Activated CD8-positive, alpha-beta memory T cell treated with anti-CD3 and anti-CD28 coated beads for 4 hours (primary cell): Measurements from ENCODE around the gene LINGO3.
A peak's percentile ranks its signal among the peaks of the same experiment; 100 is the strongest.
"Not testable (repeated sequence)": the region's sequence is repeated elsewhere in the genome, so short reads cannot be mapped to it uniquely, and the experiment has no call there.

Experiments used
- DNase-seq, 2 donors: peaks; one replicate each; pipeline ENCODE4 v3.0.0-alpha.2; 2020; ENCODE audit warnings: low read depth in 2 of 2

Gene LINGO3

GRCh38 chr19:2282062-2282861 is 25.7 kb downstream of the LINGO3 start, which contains the start of gene PEAK3:
Gene PEAK3 (minus strand): TSS chr19:2282175. CDS start chr19:2280931, 1,244 bp downstream.
- no peak for DNase-seq

GRCh38 chr19:2281265-2282061 is 26.5 kb downstream of the LINGO3 start:
- DNase-seq, result not testable (repeated sequence)

DNA sequence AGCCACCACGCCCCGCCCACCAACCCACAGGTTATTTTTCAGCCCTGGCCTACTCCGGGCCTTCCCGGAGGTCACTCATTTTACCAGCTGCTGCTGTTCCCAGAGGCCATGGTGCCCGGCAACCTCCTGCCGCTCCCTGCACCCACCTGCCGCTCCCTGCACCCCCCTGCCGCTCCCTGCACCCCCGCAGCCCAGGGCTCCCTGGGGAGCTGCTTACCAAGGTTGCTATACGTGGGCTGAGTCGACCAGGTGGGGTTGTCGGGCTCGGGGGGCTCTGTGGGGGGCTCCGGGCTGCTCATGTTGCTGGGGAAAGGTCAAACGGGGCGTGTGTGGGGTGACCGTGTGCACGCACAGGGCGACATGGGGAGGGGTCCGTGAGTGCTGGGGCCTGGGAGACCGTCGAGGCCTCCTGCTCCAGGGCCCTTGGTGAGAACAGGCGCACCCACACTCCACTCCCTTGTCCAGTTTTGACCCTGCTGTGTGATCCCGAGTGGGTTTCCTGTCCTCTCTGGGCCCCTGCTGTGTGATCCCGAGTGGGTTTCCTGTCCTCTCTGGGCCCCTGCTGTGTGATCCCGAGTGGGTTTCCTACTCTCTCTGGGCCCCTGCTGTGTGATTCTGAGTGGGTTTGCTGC is 27.2 kb downstream of the LINGO3 start:
- no peak for DNase-seq

DNA sequence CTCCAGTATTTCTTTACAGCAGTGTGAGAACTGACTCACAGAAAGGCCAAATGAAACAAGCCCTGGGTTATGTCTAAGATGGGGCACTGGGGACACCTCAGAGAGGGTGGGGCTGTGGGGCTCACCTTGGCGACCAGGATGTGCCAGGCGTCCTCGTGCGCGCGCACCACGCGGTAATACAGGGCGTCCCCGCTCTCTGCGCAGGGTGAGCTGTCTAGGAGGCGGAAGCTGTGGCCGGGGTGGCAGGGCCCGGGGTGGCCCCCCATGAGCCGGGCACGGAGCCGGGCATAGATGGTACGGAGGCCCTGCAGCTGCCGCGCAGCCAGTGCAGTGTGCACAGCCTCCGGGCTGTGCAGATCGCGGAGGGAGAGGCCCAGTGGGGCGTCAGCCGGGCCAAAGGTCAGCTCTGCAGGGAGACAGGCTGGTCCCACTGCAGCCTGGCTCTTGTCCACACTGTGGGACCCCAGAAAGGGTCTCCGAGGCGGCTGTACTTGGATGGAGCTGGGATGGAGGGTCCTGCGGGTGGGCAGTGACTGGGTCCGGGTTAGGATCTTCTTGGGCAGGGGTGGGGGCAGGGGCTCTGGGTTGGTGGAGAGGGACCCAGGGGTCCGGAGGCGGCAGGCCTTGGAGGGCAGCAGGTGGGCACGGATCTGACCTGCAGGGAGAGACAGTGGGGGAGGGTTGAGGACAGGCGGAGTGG is 29.3 kb downstream of the LINGO3 start:
- DNase-seq, result no peak

GRCh38 chr19:2277138-2277537 is 30.8 kb downstream of the LINGO3 start:
- DNase-seq, result no peak

GRCh38 chr19:2276429-2276986 is 31.4 kb downstream of the LINGO3 start:
- DNase-seq, result no peak

DNA sequence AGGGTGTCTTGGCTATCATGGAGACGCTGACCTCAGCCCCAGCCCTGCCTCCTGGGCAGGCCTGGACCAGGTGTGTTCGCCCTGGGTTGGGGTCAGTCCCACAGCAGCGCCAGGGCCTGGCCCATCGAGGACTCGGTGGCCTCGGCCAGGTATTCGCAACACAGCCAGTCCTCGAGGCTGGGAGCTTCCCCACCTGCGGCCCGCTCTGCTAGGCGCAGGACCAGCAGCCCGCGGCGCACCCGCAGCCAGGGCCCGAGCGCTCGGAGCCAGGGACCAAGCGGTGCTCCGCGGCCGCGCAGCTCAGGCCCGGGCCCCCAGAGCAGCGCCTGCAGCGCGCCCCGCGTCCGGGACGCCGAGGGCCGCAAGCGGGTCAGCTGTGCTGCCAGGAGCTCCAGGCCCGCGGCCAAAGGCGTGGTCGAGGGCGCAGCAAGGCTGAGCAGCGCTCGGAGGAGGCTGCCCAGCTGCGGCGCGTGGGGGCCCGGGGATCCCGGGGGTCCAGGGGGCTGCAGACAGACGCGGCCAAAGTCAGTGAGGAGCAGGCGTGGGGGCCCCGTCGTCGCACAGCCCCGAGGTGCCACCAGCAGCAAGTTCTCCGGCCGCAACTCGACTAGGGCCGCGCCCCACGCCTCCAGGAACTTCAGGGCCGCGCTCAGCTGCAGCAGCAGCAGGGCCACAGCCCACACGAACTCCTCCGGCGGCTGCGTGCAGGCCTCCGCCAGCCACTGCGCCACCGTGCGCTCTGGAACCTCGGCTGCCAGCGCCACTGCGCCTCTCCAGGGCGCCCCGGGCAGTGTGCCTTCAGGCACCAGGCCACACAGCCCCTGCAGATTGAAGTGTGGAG is 32.1 kb downstream of the LINGO3 start:
- DNase-seq, result no peak

- no peak for DNase-seq
Observed at GRCh38 chr19:2274931-2275535, 32.9 kb downstream of the LINGO3 start.

GRCh38 chr19:2274185-2274711 is 33.7 kb downstream of the LINGO3 start:
- DNase-seq, result no peak

DNA sequence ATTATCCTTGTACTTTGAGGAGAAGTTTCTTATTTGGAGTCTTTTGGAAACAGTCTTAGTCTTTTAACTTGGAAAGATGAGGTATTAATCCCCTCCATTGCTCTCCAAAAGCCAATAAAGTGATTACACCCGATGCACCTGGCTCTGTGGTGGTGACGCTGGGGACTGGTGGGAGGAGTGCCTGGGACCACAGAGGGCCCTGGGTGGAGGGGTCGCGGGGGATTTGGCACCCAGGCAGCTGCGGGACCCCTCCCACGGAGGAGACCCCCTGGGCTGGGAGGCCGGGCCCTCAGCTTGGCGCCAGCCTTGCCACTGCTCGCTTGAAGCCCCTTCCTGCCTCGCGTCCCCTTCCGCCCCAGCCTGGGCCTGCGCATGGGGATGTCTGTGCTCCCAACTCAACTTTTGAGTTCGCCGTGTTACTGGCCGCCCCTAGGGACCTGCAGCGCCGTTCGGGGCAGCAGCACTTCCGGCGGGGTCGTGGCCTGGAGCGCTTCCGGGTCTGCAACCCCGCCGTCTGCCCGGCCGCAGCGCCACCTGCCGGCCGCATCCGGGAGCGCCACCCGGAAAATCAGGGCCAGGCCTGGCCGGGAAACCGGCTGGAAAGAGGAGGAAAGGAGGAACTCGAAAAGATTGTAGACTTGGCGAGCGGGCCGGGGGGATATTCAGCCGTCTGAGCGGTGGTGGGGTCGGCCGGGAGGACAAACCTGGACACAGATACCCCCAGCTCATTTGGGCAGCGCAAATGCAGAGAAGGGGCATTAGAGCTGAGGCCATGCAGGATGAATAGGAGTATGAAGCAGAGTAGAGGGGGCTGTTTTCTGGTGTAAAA is 34.4 kb downstream of the LINGO3 start:
- peak in 1 of 2 donors; percentile 57 for DNase-seq

DNA sequence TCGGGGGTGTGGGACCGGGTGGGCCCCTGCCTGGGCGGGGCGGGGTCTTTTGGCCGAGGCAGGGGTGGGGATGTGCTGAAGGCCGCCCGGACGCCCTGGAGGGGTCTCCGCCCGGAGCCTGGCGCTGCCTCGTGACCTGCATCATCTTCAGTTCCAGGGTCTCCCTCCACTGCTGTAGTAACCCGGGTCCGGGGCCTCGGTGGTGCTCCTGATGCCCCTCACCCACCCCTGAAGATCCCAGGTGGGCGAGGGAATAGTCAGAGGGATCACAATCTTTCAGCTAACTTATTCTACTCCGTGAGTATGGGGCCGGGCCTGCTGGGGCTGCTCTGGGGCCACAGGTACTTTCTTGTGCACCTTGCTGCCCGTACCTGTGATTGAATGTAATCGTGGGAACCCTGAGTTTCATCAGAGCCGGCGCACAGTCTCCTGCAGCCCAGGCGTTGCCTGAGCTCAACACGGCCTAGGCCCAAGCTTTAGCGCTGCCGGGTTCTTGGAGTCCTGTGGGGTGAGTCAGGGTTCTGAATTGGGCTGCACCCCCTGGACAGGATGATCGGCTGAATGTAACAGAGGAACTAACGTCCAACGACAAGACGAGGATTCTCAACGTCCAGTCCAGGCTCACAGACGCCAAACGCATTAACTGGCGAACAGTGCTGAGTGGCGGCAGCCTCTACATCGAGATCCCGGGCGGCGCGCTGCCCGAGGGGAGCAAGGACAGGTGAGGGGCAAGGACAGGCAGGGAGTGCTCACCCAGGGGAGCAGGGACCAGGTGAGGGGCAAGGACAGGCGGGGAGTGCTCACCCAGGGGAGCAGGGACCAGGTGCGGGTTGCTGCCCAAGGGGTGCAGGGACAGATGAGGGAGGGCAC is 36.5 kb downstream of the LINGO3 start:
- no peak for DNase-seq

DNA sequence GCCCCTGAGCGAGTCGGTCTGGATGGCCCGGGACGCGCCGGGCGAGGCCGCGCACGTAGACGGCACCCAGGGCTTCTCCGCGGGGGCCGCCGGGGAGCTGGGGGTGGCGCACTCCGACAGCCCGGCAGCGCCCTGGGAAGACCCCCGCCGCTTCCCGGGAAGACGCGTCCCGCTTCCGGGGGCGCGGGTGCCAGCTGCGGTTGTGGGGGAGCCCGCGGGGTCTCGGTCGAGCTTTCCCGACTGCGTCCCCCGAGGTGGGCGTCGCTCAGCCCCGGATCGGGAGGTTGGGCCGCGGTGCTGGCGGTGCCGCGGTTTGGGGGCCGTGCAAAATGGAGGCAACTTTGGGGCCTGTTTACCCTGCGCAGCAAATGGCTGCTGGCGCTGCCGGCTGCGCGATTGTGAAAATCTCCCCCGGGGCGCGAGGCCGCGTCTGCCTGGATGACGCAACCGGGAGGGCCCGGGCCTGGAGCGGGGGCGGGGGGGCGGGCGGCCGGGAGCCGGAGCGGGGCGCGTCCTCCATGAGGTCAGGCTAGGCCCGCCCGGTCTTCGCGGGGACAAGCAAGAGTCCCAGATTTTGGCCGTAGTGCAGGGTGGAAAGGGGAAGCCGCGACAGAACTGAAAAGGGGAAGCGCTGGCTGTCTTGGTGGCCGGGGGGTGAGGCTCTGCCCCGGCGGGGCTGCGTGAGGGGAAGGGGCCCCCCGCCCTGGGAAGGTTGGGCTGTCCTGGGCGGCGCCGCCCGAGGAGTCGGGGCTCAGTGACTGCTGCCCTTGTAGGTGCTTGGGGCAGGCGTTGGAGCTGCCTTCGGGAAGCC is 37.3 kb downstream of the LINGO3 start:
- DNase-seq, result peak in 1 of 2 donors; percentile 62

GRCh38 chr19:2270157-2270422 is 37.9 kb downstream of the LINGO3 start:
- no peak for DNase-seq

- peak; percentile 97 to 98 for DNase-seq
Observed at GRCh38 chr19:2269244-2270156, 38.5 kb downstream of the LINGO3 start.

DNA sequence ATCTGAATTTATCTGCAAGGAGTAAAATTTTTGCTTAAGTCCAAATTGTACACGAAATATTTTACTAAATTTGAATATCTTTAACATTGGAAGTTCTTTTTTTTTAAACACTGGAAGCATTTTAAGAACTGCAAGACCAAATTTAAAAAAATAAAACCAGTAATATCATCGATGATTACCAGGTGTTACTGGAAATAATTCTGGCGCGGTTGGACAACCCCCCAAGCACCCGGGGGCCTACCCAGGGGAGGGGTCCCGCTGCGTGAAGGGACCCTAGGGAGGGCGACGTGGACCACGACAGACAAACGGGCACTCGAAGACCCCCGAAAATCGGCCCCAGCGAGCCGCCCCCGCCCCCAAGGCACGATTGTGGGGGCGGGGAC is 39.1 kb downstream of the LINGO3 start:
- no peak for DNase-seq

GRCh38 chr19:2268480-2268830 is 39.5 kb downstream of the LINGO3 start:
- DNase-seq, result no peak
